Bronchus fibroblast of lung (primary cell): ENCODE measurements around the gene ZNF829. TPM values are rescaled to one million over a fixed set of nuclear protein-coding genes. Genes with fewer than 3 reads are reported as not detected.

Experiments used
- total RNA-seq: library from RNA; depleted of rRNA; stranded (reverse); fragments of >200 nt; gene quantifications from 2 replicates; pipeline ENCODE4 v1.2.3, GENCODE V29; 2015

Gene ZNF829
- 1.6 and 1.7 TPM in 2 replicates for total RNA-seq

GRCh38 chr19:36915992-36916830, at the start of gene ZNF829, which contains the start of gene ZNF568:
Gene ZNF829 (minus strand): TSS chr19:36916291. CDS start chr19:36915167, 1,124 bp downstream.
Gene ZNF568 (plus strand): TSS chr19:36916332. CDS start chr19:36922771, 6,439 bp downstream.

GRCh38 chr19:36850559-36851442, 65.3 kb downstream of the ZNF829 start, which contains the start of gene ZNF345:
Gene ZNF345 (plus strand): TSS chr19:36850876. CDS start chr19:36876831, 25,955 bp downstream.

Other genes with a start within 250 kb of the ZNF829 start
- 2.7 and 4.5 TPM in 2 replicates for gene ZNF461, start 249.5 kb downstream of the ZNF829 start, total RNA-seq
- gene ZNF567, start 228.7 kb downstream of the ZNF829 start, total RNA-seq: 2.4 and 2.7 TPM in 2 replicates
- gene ZNF850, start 143.5 kb downstream of the ZNF829 start, total RNA-seq: 1.8 and 4.3 TPM in 2 replicates
- gene ZNF790, start 77.9 kb downstream of the ZNF829 start, total RNA-seq: 1.9 and 2.2 TPM in 2 replicates
- 0.59 and 2.0 TPM in 2 replicates for gene ZNF345, start 65.4 kb downstream of the ZNF829 start, total RNA-seq
- gene ZNF568, start within 50 bp of the ZNF829 start, total RNA-seq: 5.5 and 7.7 TPM in 2 replicates
- gene ZNF420, start 162.1 kb upstream of the ZNF829 start, total RNA-seq: 2.4 and 4.7 TPM in 2 replicates